Spleen (tissue), 11 donors: ENCODE data around the gene NUAK2. TPM values are rescaled to one million over a fixed set of nuclear protein-coding genes. Genes with fewer than 3 reads are reported as not detected.

Source experiments
- DNase-seq: peaks from one replicate; pipeline ENCODE4 v3.0.0-alpha.2; 2020
- H3K27ac ChIP-seq, 8 donors: fragments of 200-600 bp; sonication (generic) in 7 of 8; 1 replicate in 4 of 8; 2 replicates in 4 of 8; pipeline versions ENCODE4 v1.5.0 to v1.8.0; 2016 to 2021; ENCODE audit warnings: inconsistent platforms in 4 of 8, mild to moderate bottlenecking in 4 of 8, moderate library complexity in 1 of 8
- H3K27me3 ChIP-seq, 7 donors: fragments of 200-600 bp; sonication (generic) in 6 of 7; replicated peaks in 1 of 7; 1 replicate in 4 of 7; 2 replicates in 3 of 7; pipeline versions ENCODE4 v1.5.0 to v1.8.0; 2016 to 2021; ENCODE audit warnings: inconsistent platforms in 3 of 7, mild to moderate bottlenecking in 1 of 7
- H3K36me3 ChIP-seq, 6 donors: fragments of 200-600 bp; sonication (generic) in 5 of 6; 1 replicate in 4 of 6; 2 replicates in 2 of 6; pipeline versions ENCODE4 v1.5.0 to v1.8.0; 2016 to 2021; ENCODE audit warnings: inconsistent platforms in 2 of 6
- H3K4me1 ChIP-seq, 6 donors: fragments of 200-600 bp; sonication (generic) in 5 of 6; 1 replicate in 3 of 6; 2 replicates in 3 of 6; pipeline versions ENCODE4 v1.5.0 to v1.8.0; 2016 to 2021; ENCODE audit warnings: inconsistent platforms in 3 of 6
- H3K4me3 ChIP-seq, 8 donors: fragments of 200-600 bp; sonication (generic) in 7 of 8; 1 replicate in 4 of 8; 2 replicates in 4 of 8; pipeline versions ENCODE4 v1.5.0 to v1.8.0; 2016 to 2021; ENCODE audit warnings: inconsistent platforms in 4 of 8, mild to moderate bottlenecking in 4 of 8, moderate library complexity in 2 of 8
- H3K9me3 ChIP-seq, 8 donors: fragments of 200-600 bp; sonication (generic) in 7 of 8; 1 replicate in 4 of 8; 2 replicates in 4 of 8; pipeline versions ENCODE4 v1.5.0 to v1.8.0; 2016 to 2021; ENCODE audit warnings: inconsistent platforms in 4 of 8
- CTCF ChIP-seq, 11 experiments: fragments of 200-600 bp in 7 of 11; fragments of 450-650 bp in 4 of 11; sonication (generic) in 4 of 11; IDR thresholded peaks in 8 of 11; conservative IDR thresholded peaks in 3 of 11; 1 replicate in 7 of 11; 2 replicates in 4 of 11; pipeline versions ENCODE4 v1.4.0 to v1.8.0; 2016 to 2021; ENCODE audit warnings: antibody characterized with exemption in 11 of 11, inconsistent platforms in 4 of 11, mild to moderate bottlenecking in 1 of 11
- POLR2A ChIP-seq, 3 donors: fragments of 450-650 bp; IDR thresholded peaks; one replicate each; pipeline ENCODE4 v1.5.1; 2017; ENCODE audit warnings: antibody characterized with exemption in 3 of 3, mild to moderate bottlenecking in 1 of 3
- POLR2AphosphoS5 ChIP-seq, 3 donors: sonication (generic); formaldehyde crosslinking; IDR thresholded peaks; one replicate each; pipeline ENCODE4 v1.5.1; 2017; ENCODE audit warnings: antibody characterized with exemption in 3 of 3
- whole genome bisulfite sequencing, 5 donors: extraction: QIAGEN DNeasy Blood & Tissue Kit in 3 of 5; methylation state at CpG; one replicate each; pipeline versions ENCODE4 v1.1.5 to v1.1.7; 2013 to 2018; 5-methylcytosine and 5-hydroxymethylcytosine counted together
- intact Hi-C: fragments of 100-400 bp; cut with DNase I; formaldehyde crosslinking; loops from one replicate; pipeline ENCODE4 v1.15.0; 2023; ENCODE audit warnings: low total_unique reads
- polyA plus RNA-seq, 3 donors: library from polyadenylated mRNA; stranded (reverse); fragments of 200-250 nt; gene quantifications; one replicate each; pipeline ENCODE4 v1.2.1, GENCODE V29; 2013
- total RNA-seq, 7 donors: library from RNA; depleted of rRNA in 3 of 7; stranded (reverse); fragments of >200 nt in 3 of 7; fragmentation: NEBNext Ultra II Directional in 4 of 7; extraction: Animal tissue kit (Norgen Biotek cat#: 25700) in 4 of 7; gene quantifications; one replicate each; pipeline versions ENCODE4 v1.1.0 to v1.2.1, GENCODE V29; 2016 to 2021
- donor health status: healthy with polysubstance abuse.
- donor health status: DM: no; HTN: no; CAD: no; lungs with moderate emphysema.
- donor health status: DM: no; HTN: no; CAD: no.
- donor health status: Bipolar disorder and iron deficiency.
- donor health status: healthy.
- donor health status: DM: no; HTN: no; CAD: no.
- donor health status: DM: yes; HTN: yes; CAD: no.

The NUAK2 gene
- total and polyA plus RNA-seq, 10 donors: 5.7 to 32.7 (median 19.1) TPM

DNA sequence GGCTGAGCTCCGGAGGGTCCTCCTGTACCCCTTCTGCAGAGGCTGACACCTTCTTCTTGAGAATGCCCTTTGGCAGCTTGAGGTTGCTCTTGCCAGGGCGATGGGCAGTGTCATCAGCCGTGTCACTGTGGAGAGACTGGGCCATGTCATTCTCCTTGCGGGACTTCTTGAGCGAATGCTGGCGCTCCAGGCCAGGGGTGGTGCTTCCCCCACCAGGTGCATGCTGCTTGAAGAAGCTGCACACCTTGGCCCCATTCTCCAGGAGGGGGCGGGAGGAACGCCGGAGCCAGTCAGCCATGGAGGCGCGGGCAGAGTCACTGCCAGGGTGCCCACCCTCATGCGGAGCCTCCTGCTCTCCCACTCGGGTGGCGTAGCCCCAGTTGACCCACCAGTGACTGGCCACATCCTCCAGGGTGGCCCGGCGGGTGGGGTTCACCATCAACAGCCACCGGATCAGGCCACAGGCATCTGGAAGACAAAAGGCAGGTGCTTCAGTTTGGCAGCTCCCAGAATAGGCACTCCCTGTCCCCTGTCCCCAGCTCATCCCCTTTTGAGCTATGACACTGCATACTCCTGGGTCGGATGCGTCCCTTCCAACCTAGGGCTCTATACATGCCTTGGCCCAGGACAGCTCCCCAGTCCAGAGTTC lies 17.4 kb downstream of the NUAK2 start:
- Histone ChIP-seq H3K27me3 (no peaks in the 10 kb centered on the region), H3K4me3 (no peak overlapping the region), H3K9me3 (no peaks in the 10 kb centered on the region), H3K4me1 (peaks cover 4 to 75% (median 22%) of the 10 kb centered on the region in 6 donors), H3K27ac (peak overlapping the region in 3 of 8 donors; percentile 53 to 66 (median 63)), H3K36me3 (peaks cover 5 to 80% (median 75%) of the 10 kb centered on the region in 6 donors)
- 94 to 98% (median 96%) methylated on average over 13 to 19 of the region's 19 CpGs for WGBS, 5 donors
- TF ChIP-seq POLR2AphosphoS5 (IDR thresholded peaks at IDR 0.05) (peak in 1 of 3 donors; percentile 50), CTCF (IDR thresholded peaks at IDR 0.05 in 8 of 11, conservative IDR thresholded peaks at IDR 0.05 in 3 of 11) (no peak), POLR2A (IDR thresholded peaks at IDR 0.05) (no peak)
- DNase-seq: no peak
- intact Hi-C loops: no loop called here

- no peaks in the 10 kb centered on the region for H3K9me3 ChIP-seq
- intact Hi-C loops: no loop called here
- no peaks in the 10 kb centered on the region for H3K27me3 ChIP-seq
- peak overlapping the region in 4 of 8 donors; percentile 38 to 66 (median 58) for H3K27ac ChIP-seq
- H3K4me1 ChIP-seq: peaks cover 4 to 75% (median 25%) of the 10 kb centered on the region in 6 donors
- peaks cover 5 to 72% (median 67%) of the 10 kb centered on the region in 6 donors for H3K36me3 ChIP-seq
- no peak overlapping the region for H3K4me3 ChIP-seq
- no peak for TF ChIP-seq POLR2A (IDR thresholded peaks at IDR 0.05)
- peak in 1 of 3 donors; percentile 66 for TF ChIP-seq POLR2AphosphoS5 (IDR thresholded peaks at IDR 0.05)
- no peak for DNase-seq
- WGBS, 5 donors: 91 to 94% (median 91%) methylated on average over 12 to 20 of the region's 20 CpGs
These were observed 18.2 kb downstream of the NUAK2 start for GRCh38 chr1:205303247-205303888.

DNA sequence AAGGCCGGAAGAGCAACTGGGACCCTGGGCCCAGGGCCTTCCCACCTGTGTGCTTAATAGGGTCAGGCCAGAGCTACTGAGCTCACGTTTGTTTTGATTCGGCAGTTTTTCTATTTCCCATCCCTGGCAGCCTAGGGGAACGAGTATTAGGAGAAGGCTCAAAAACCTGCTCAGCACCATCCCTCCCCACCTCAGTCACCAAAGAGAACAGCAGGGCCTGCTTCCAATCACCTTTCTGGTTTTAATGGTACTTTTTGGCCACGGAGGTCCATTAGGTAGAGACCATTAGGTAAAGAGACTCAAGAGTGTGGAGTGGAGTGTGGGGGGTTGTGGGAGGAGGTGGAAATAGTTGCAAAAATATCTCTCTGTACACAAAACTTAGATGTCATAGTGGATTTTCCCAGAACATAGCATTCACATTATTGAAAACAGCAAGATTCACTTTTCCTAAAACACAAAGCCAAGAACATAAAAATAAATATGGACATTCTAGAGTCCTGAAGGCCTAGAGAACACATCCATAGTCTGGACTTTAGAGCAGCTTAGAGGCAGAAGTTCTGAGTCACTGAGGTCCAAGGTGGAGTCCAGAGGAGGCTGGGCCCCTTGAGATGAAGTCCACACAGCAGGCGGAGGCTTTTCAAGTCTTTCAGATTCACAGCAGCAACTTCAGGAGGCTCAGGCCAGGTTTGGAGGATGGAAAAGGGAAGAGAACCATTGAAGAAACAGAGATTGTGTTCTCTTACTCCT lies 19.5 kb downstream of the NUAK2 start:
- intact Hi-C loops: no loop called here
- 80 to 90% (median 86%) methylated on average over 6 of the region's 6 CpGs for WGBS, 5 donors
- TF ChIP-seq CTCF (IDR thresholded peaks at IDR 0.05 in 8 of 11, conservative IDR thresholded peaks at IDR 0.05 in 3 of 11) (no peak), POLR2A (IDR thresholded peaks at IDR 0.05) (no peak)
- Histone ChIP-seq H3K36me3 (peaks cover 5 to 59% (median 54%) of the 10 kb centered on the region in 6 donors), H3K9me3 (no peaks in the 10 kb centered on the region), H3K27me3 (no peaks in the 10 kb centered on the region), H3K27ac (peak overlapping the region in 7 of 8 donors; percentile 44 to 67 (median 64)), H3K4me3 (no peak overlapping the region), H3K4me1 (peaks cover 4 to 75% (median 27%) of the 10 kb centered on the region in 6 donors)
- DNase-seq: no peak

DNA sequence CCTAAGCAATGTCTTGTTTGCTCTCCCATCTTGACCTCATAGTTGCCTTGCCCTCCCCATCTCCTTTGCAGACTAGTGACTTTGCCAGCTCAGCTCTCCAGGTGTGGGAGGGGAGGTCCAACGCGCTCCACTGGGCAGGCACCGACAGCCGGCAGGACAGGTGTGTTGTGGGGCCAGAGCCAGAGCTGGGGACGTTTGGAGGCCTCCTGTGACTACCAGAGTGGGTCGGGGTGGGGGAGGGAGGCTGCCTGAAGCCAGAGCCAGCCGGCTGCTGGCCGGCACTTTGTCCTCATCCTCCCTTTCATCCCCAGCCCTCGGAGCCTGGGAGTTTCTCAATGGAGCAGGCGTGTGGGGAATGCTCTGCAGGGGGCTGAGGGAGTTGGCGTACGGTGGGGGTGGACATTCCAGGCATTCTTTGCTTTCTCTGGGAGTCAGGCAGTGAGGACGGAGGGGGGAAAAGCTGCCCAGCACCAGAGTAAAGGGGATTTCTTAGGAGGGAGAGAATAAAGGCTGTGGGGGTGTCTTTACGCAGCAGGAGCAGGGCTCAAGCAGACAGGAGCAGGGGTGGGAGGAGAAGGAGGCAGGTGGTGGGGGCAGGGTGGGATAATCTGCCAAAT lies 20.2 kb downstream of the NUAK2 start:
- Histone ChIP-seq H3K27ac (peak overlapping the region in 6 of 8 donors; percentile 53 to 67 (median 64)), H3K27me3 (no peaks in the 10 kb centered on the region), H3K4me1 (peaks cover 4 to 76% (median 27%) of the 10 kb centered on the region in 6 donors), H3K36me3 (peaks cover 5 to 52% (median 47%) of the 10 kb centered on the region in 6 donors), H3K4me3 (no peak overlapping the region), H3K9me3 (no peaks in the 10 kb centered on the region)
- intact Hi-C loops: no loop called here
- 65 to 79% (median 71%) methylated on average over 11 to 14 of the region's 14 CpGs for WGBS, 5 donors
- DNase-seq: no peak
- TF ChIP-seq CTCF (IDR thresholded peaks at IDR 0.05 in 8 of 11, conservative IDR thresholded peaks at IDR 0.05 in 3 of 11): no peak
- TF ChIP-seq POLR2A (IDR thresholded peaks at IDR 0.05): no peak
- peak; percentile 55 to 73 (median 64) for TF ChIP-seq POLR2AphosphoS5 (IDR thresholded peaks at IDR 0.05)
